Measurements from ENCODE around the gene ZEB2.

Gene ZEB2

GRCh38 chr2:144496092-144496976 is 23.6 kb downstream of the ZEB2 start:
- Histone ChIP-seq H3K36me3 (replicated peaks) (peaks cover 23% of the 10 kb centered on the region), H3K27ac (no peak overlapping the region), H3K4me3 (ENCODE audit: low read depth, low read length) (no peak overlapping the region), H3K27me3 (replicated peaks) (no peaks in the 10 kb centered on the region)
- no peak for DNase-seq
- in situ Hi-C loops (cut with HindIII; ENCODE audit: low pct_ligation_motif_present, low sequenced_read_pairs) = no loop called here
- TF ChIP-seq, protein P1, sequence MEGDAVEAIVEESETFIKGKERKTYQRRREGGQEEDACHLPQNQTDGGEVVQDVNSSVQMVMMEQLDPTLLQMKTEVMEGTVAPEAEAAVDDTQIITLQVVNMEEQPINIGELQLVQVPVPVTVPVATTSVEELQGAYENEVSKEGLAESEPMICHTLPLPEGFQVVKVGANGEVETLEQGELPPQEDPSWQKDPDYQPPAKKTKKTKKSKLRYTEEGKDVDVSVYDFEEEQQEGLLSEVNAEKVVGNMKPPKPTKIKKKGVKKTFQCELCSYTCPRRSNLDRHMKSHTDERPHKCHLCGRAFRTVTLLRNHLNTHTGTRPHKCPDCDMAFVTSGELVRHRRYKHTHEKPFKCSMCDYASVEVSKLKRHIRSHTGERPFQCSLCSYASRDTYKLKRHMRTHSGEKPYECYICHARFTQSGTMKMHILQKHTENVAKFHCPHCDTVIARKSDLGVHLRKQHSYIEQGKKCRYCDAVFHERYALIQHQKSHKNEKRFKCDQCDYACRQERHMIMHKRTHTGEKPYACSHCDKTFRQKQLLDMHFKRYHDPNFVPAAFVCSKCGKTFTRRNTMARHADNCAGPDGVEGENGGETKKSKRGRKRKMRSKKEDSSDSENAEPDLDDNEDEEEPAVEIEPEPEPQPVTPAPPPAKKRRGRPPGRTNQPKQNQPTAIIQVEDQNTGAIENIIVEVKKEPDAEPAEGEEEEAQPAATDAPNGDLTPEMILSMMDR (IDR thresholded peaks at IDR 0.05; ENCODE audit: low read depth, low read length, missing control alignments) = no peak

- Histone ChIP-seq H3K36me3 (replicated peaks) (peaks cover 25% of the 10 kb centered on the region), H3K27ac (no peak overlapping the region), H3K4me3 (ENCODE audit: low read depth, low read length) (no peak overlapping the region), H3K27me3 (replicated peaks) (no peaks in the 10 kb centered on the region)
- TF ChIP-seq, protein P1 (IDR thresholded peaks at IDR 0.05; ENCODE audit: low read depth, low read length, missing control alignments) = no peak
- in situ Hi-C loops (cut with HindIII; ENCODE audit: low pct_ligation_motif_present, low sequenced_read_pairs) = no loop called here
- DNase-seq = no peak
Measured at GRCh38 chr2:144495227-144496091, 24.5 kb downstream of the ZEB2 start.

DNA sequence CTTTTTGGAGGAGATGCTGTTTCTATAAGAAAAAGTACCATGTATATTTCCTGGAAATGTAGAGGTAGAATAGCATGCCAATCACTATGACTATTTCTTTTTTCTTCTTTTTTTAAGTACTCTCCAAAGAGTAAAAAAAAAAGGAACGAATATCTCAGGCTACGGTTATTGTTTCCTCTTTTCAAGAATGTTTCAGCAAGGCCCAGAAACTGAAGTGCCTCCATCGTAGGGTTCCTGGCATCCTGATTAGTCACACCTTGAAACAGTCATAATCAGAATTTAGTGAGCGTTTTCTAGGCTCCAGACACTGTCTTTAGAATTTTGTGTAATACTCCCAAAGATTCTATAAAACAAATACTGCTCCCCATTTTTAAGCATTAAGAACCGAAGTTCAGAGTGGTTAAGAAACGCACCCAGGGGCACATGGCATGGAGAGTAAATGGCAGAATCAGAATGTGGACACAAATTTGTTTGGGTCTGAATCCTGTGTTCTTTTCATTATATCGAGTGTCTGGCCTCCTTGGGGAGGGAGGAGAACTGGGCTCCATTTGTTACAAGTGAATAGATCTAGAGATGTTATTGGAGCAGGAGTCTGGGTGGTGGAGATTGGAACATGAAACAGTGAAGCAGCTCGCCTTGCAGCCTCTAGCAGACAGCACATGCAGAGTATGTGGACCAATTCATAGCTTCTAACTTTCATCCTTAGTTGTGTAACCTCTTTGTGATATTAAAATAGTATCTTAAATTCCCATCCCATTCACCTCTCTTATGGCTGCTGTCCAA is 26.7 kb downstream of the ZEB2 start:
- peaks cover 18% of the 10 kb centered on the region for H3K36me3 ChIP-seq (replicated peaks)
- H3K27ac ChIP-seq = no peak overlapping the region
- H3K27me3 ChIP-seq (replicated peaks) = no peaks in the 10 kb centered on the region
- TF ChIP-seq, protein P1 (IDR thresholded peaks at IDR 0.05; ENCODE audit: low read depth, low read length, missing control alignments) = no peak
- in situ Hi-C loops (cut with HindIII; ENCODE audit: low pct_ligation_motif_present, low sequenced_read_pairs) = no loop called here
- H3K4me3 ChIP-seq (ENCODE audit: low read depth, low read length) = no peak overlapping the region
- no peak for DNase-seq

DNA sequence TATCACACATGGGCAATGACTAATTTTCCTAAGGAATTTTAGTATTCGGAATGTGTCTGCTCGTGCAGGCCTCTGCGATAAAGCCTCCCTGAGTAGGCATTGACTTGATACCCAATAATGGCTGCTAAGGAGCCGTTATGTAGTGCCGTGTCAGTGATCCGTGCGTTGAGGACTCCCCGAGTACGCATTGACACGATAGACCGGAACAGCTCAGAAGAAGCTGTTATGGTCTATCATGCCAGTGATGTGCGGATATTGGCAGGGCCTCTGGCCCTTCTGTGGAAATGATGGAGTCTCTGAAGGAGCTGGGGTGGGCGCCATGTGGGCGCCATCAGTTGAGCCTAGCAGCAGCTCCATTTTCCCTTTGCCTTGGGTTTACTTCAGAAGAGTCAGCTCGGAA is 29.1 kb downstream of the ZEB2 start:
- TF ChIP-seq, protein P1 (IDR thresholded peaks at IDR 0.05; ENCODE audit: low read depth, low read length, missing control alignments) = no peak
- no peaks in the 10 kb centered on the region for H3K27me3 ChIP-seq (replicated peaks)
- DNase-seq = no peak
- H3K36me3 ChIP-seq (replicated peaks) = peaks cover 17% of the 10 kb centered on the region
- H3K4me3 ChIP-seq (ENCODE audit: low read depth, low read length) = no peak overlapping the region
- in situ Hi-C loops (cut with HindIII; ENCODE audit: low pct_ligation_motif_present, low sequenced_read_pairs) = no loop called here
- no peak overlapping the region for H3K27ac ChIP-seq

GRCh38 chr2:144490017-144490416 is 29.9 kb downstream of the ZEB2 start:
- H3K27me3 ChIP-seq (replicated peaks) = no peaks in the 10 kb centered on the region
- H3K4me3 ChIP-seq (ENCODE audit: low read depth, low read length) = no peak overlapping the region
- peaks cover 21% of the 10 kb centered on the region for H3K36me3 ChIP-seq (replicated peaks)
- in situ Hi-C loops (cut with HindIII; ENCODE audit: low pct_ligation_motif_present, low sequenced_read_pairs) = no loop called here
- TF ChIP-seq, protein P1 (IDR thresholded peaks at IDR 0.05; ENCODE audit: low read depth, low read length, missing control alignments) = no peak
- H3K27ac ChIP-seq = no peak overlapping the region
- DNase-seq = no peak

Measured in brain microvascular endothelial cell (primary cell).